Keratinocyte (primary cell): ENCODE data around the gene ADO. TPM values are rescaled to one million over a fixed set of nuclear protein-coding genes. Genes with fewer than 3 reads are reported as not detected.

Source experiments
- DNase-seq: peaks from one replicate; pipeline ENCODE4 v3.0.0-alpha.2; 2011; ENCODE audit warnings: low read depth, missing footprints, low spot score
- FAIRE-seq: peaks from 2 replicates; lab custom pipeline; 2011; peaks lifted over from hg19 to GRCh38; lab: Jason Lieb, UNC
- H2AFZ ChIP-seq: 2 replicates; pipeline ENCODE4 v1.6.0; 2012; ENCODE audit warnings: low read length, control low read depth, inconsistent platforms; ENCODE audit not compliant: control insufficient read depth
- H3K27ac ChIP-seq: 2 replicates; pipeline ENCODE4 v1.5.1; 2011; ENCODE audit warnings: low read length; ENCODE audit not compliant: control insufficient read depth, insufficient read depth
- H3K27me3 ChIP-seq: 3 replicates; pipeline ENCODE4 v1.6.0; 2011; ENCODE audit warnings: low read length; ENCODE audit not compliant: control insufficient read depth, insufficient read depth; ENCODE audit errors: extremely low read depth
- H3K36me3 ChIP-seq, 2 experiments: 2 replicates in 1 of 2; 3 replicates in 1 of 2; pipeline ENCODE4 v1.5.1; 2011; ENCODE audit warnings: low read length in 2 of 2, mild to moderate bottlenecking in 1 of 2; ENCODE audit not compliant: control insufficient read depth in 2 of 2, insufficient read depth in 2 of 2; ENCODE audit errors: extremely low read depth in 1 of 2
- H3K4me1 ChIP-seq: 3 replicates; pipeline ENCODE4 v1.5.1; 2011; ENCODE audit warnings: low read length; ENCODE audit not compliant: control insufficient read depth, insufficient read depth; ENCODE audit errors: extremely low read depth
- H3K4me2 ChIP-seq: 3 replicates; pipeline ENCODE4 v1.6.0; 2011; ENCODE audit warnings: low read depth, low read length; ENCODE audit not compliant: control insufficient read depth, insufficient read depth; ENCODE audit errors: extremely low read depth
- H3K4me3 ChIP-seq, 3 experiments: fragments of 200-600 bp in 1 of 3; sonication (generic) in 1 of 3; 2 replicates in 2 of 3; 3 replicates in 1 of 3; pipeline ENCODE4 v1.5.1; 2011 to 2016; ENCODE audit warnings: low read length in 3 of 3, mild to moderate bottlenecking in 3 of 3, control low read depth in 2 of 3, inconsistent platforms in 1 of 3, low read depth in 1 of 3, mixed read lengths in 1 of 3, mixed run types in 1 of 3, moderate library complexity in 1 of 3; ENCODE audit not compliant: control insufficient read depth in 2 of 3, insufficient read depth in 2 of 3; ENCODE audit errors: extremely low read depth in 1 of 3
- H3K79me2 ChIP-seq: 2 replicates; pipeline ENCODE4 v1.6.0; 2012; ENCODE audit warnings: low read length; ENCODE audit not compliant: control insufficient read depth, insufficient read depth
- H3K9ac ChIP-seq: 3 replicates; pipeline ENCODE4 v1.6.0; 2011; ENCODE audit warnings: low read length; ENCODE audit not compliant: control insufficient read depth, insufficient read depth; ENCODE audit errors: extremely low read depth
- H3K9me1 ChIP-seq: 3 replicates; pipeline ENCODE4 v1.6.0; 2011; ENCODE audit warnings: low read length; ENCODE audit not compliant: control insufficient read depth, insufficient read depth; ENCODE audit errors: extremely low read depth
- H3K9me3 ChIP-seq: 2 replicates; pipeline ENCODE4 v1.5.1; 2012; ENCODE audit warnings: low read depth, low read length; ENCODE audit not compliant: control insufficient read depth
- H4K20me1 ChIP-seq: 3 replicates; pipeline ENCODE4 v1.6.0; 2011; ENCODE audit warnings: low read length; ENCODE audit not compliant: control insufficient read depth, insufficient read depth; ENCODE audit errors: extremely low read depth
- CTCF ChIP-seq, 3 experiments: IDR thresholded peaks in 1 of 3; conservative IDR thresholded peaks in 1 of 3; optimal IDR thresholded peaks in 1 of 3; 2 replicates in 2 of 3; 3 replicates in 1 of 3; pipeline versions ENCODE3 to v1.5.1; 2011; ENCODE audit warnings: low read length in 3 of 3, mild to moderate bottlenecking in 3 of 3, moderate library complexity in 2 of 3, control low read depth in 1 of 3, inconsistent platforms in 1 of 3; ENCODE audit not compliant: insufficient read depth in 2 of 3; ENCODE audit errors: extremely low read depth in 1 of 3
- EZH2 ChIP-seq: IDR thresholded peaks from one replicate; pipeline ENCODE4 v1.6.1; 2012; ENCODE audit warnings: inconsistent platforms, mild to moderate bottlenecking, low read length, moderate library complexity
- dilution Hi-C: fragments of 300-500 bp; cut with MboI; formaldehyde crosslinking; loops from one replicate; pipeline ENCODE4 v1.7.0; 2020; ENCODE audit warnings: low sequenced_read_pairs; ENCODE audit not compliant: extremely low pct_ligation_motif_present
- polyA plus RNA-seq, 5 experiments: library from polyadenylated mRNA; depleted of rRNA in 3 of 5; stranded (reverse) in 3 of 5; stranded (forward) in 1 of 5; unstranded in 1 of 5; fragments of >200 nt; gene quantifications; 1 replicate in 1 of 5; 2 replicates in 3 of 5; 3 replicates in 1 of 5; pipeline versions ENCODE4 v1.2.1 to v1.2.3, GENCODE V29; 2011 to 2012; ENCODE audit warnings: missing spikeins in 2 of 5, low read depth in 1 of 5, low replicate concordance in 1 of 5

ADO gene
- polyA plus RNA-seq, 1 donor (not counting 4 experiments of a cell fraction or from before 2014, with no cell fraction given), result 16.5 TPM

- Histone ChIP-seq H3K9me1 (no peaks in the 10 kb centered on the region), H3K4me1 (peaks cover 28% of the 10 kb centered on the region), H3K9ac (no peak overlapping the region), H3K27me3 (peaks cover 35% of the 10 kb centered on the region), H3K4me3 (no peak overlapping the region), H3K36me3 (no peaks in the 10 kb centered on the region), H4K20me1 (no peaks in the 10 kb centered on the region), H2AFZ (no peak overlapping the region), H3K79me2 (no peaks in the 10 kb centered on the region), H3K9me3 (no peaks in the 10 kb centered on the region), H3K4me2 (no peak overlapping the region), H3K27ac (no peak overlapping the region)
- TF ChIP-seq EZH2, result no peak
- no peak for TF ChIP-seq CTCF (optimal IDR thresholded peaks at IDR 0.05 in 1 of 3, IDR thresholded peaks at IDR 0.05 in 1 of 3, conservative IDR thresholded peaks at IDR 0.05 in 1 of 3; ENCODE audit: extremely low read depth in 1 of 3, insufficient read depth in 2 of 3, low read length in 3 of 3)
- FAIRE-seq (no peak), DNase-seq (no peak)
- dilution Hi-C loops, result loop anchor here (25.0 kb wide), 1 partner anchor 202 kb away; no protein-coding TSS in a partner anchor
These were observed 9.5 kb downstream of the ADO start for GRCh38 chr10:62813981-62814380.

GRCh38 chr10:62814756-62815380 lies 10.3 kb downstream of the ADO start:
- Histone ChIP-seq H3K9ac (no peak overlapping the region), H3K4me2 (peak overlapping the region; percentile 98), H2AFZ (peak overlapping the region; percentile 9), H3K27ac (no peak overlapping the region), H3K4me1 (peaks cover 32% of the 10 kb centered on the region), H3K36me3 (no peaks in the 10 kb centered on the region), H3K79me2 (no peaks in the 10 kb centered on the region), H3K4me3 (peak overlapping the region; percentile 21 to 94 (median 92)), H3K9me3 (no peaks in the 10 kb centered on the region), H3K27me3 (peaks cover 43% of the 10 kb centered on the region), H3K9me1 (no peaks in the 10 kb centered on the region), H4K20me1 (no peaks in the 10 kb centered on the region)
- FAIRE-seq (no peak), DNase-seq (no peak)
- dilution Hi-C loops, result loop anchor here (25.0 kb wide), 1 partner anchor 203 kb away; no protein-coding TSS in a partner anchor
- TF ChIP-seq EZH2, result peak; percentile 84
- no peak for TF ChIP-seq CTCF (optimal IDR thresholded peaks at IDR 0.05 in 1 of 3, IDR thresholded peaks at IDR 0.05 in 1 of 3, conservative IDR thresholded peaks at IDR 0.05 in 1 of 3; ENCODE audit: extremely low read depth in 1 of 3, insufficient read depth in 2 of 3, low read length in 3 of 3)
